AG09319 (cell line): Measurements from ENCODE around the gene CRIP1.

Experiments
- DNase-seq: peaks from one replicate; pipeline ENCODE4 v3.0.0-alpha.2; 2010; ENCODE audit warnings: low read depth; ENCODE audit errors: extremely low read depth
- TF ChIP-seq, protein P1 (sequence below): IDR thresholded peaks from 2 replicates; pipeline ENCODE4 v1.5.1; 2011; ENCODE audit warnings: low read depth, mild to moderate bottlenecking, inconsistent platforms, low read length, moderate library complexity

Gene CRIP1

GRCh38 chr14:105533391-105533790, 46.7 kb downstream of the CRIP1 start:
- TF ChIP-seq, protein P1, sequence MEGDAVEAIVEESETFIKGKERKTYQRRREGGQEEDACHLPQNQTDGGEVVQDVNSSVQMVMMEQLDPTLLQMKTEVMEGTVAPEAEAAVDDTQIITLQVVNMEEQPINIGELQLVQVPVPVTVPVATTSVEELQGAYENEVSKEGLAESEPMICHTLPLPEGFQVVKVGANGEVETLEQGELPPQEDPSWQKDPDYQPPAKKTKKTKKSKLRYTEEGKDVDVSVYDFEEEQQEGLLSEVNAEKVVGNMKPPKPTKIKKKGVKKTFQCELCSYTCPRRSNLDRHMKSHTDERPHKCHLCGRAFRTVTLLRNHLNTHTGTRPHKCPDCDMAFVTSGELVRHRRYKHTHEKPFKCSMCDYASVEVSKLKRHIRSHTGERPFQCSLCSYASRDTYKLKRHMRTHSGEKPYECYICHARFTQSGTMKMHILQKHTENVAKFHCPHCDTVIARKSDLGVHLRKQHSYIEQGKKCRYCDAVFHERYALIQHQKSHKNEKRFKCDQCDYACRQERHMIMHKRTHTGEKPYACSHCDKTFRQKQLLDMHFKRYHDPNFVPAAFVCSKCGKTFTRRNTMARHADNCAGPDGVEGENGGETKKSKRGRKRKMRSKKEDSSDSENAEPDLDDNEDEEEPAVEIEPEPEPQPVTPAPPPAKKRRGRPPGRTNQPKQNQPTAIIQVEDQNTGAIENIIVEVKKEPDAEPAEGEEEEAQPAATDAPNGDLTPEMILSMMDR = no peak
- no peak for DNase-seq

GRCh38 chr14:105533811-105534498, 47.3 kb downstream of the CRIP1 start:
- TF ChIP-seq, protein P1 = no peak
- no peak for DNase-seq

- TF ChIP-seq, protein P1 = no peak
- DNase-seq = no peak
Measured at GRCh38 chr14:105534586-105534985, 47.9 kb downstream of the CRIP1 start.

- TF ChIP-seq, protein P1 = no peak
- DNase-seq = no peak
Measured at GRCh38 chr14:105536051-105536450, 49.4 kb downstream of the CRIP1 start.

DNA sequence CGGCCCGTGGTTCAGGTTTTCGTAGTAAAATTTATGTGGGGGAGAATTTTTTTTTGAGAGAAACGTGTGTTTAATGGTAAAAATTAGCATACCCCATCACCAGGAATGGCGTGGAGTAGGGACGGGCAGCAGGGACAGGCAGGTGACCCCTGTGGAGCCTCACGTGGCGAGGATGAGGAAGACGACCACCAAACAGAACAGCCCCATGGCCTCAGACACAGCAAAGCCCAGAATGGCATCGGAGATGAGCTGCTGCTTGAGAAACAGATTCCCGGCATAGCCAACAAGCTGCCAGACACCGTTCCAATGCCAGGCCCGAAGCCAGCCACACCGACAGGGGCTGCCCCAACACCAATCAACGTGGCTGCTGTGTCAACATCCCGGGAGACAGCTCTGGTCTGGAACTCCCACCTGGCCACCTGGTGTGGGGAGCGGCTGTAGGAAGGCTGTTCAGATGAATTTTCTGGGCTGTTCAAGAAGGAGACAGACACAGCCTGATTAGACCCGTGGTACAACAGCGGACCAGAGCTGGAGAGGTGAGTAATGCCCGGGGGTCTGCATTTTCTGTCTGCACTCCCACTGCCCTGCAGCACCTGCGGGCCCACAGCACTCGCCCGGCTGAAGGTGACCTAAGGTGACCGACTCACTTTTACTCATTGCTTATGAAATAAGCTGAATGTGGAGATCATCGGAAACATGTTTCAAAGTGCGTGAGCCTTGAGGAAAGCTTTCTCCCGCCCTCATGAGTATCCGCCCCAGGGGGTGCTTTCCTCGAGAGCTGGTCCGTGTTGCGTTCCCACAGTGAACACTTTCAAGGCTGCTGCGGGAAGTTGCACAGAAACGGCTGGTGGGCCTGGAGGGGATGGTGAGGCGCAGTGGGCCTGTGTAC, 50.2 kb downstream of the CRIP1 start:
- no peak for DNase-seq
- TF ChIP-seq, protein P1 = no peak

- TF ChIP-seq, protein P1 = peak; percentile 91
- DNase-seq = no peak
Measured at GRCh38 chr14:105537580-105538474, 51.1 kb downstream of the CRIP1 start.
